K562 (cell line): ENCODE results near the gene CCDC171. TPM values are rescaled to one million over a fixed set of nuclear protein-coding genes. Genes with fewer than 3 reads are reported as not detected.

Experiments
- CXXC5 ChIP-seq: fragments of 250-450 bp; sonication (Bioruptor Pico); IDR thresholded peaks from 2 replicates; pipeline ENCODE4 v1.8.0; 2022; ENCODE audit warnings: inconsistent platforms, mild to moderate bottlenecking, moderate library complexity
- ELF1 ChIP-seq: fragments of 200-800 bp; sonication (Bioruptor generic); IDR thresholded peaks from 2 replicates; pipeline ENCODE4 v1.6.1; 2016; ENCODE audit warnings: missing genetic modification characterization, missing compliant biosample characterization
- FOXJ2 ChIP-seq: fragments of 200-800 bp; sonication (Bioruptor generic); IDR thresholded peaks from 2 replicates; pipeline ENCODE4 v1.6.1; 2016; ENCODE audit warnings: missing genetic modification characterization, missing compliant biosample characterization
- KHSRP ChIP-seq: fragments of 450-650 bp; IDR thresholded peaks from 2 replicates; pipeline ENCODE4 v1.6.1; 2017
- RB1 ChIP-seq: fragments of 450-650 bp; IDR thresholded peaks from 2 replicates; pipeline ENCODE4 v1.6.1; 2017; ENCODE audit warnings: low read depth, mild to moderate bottlenecking
- SPI1 ChIP-seq: IDR thresholded peaks from 2 replicates; pipeline ENCODE4 v1.6.1; 2011; ENCODE audit warnings: low read depth, low read length, control low read depth, borderline replicate concordance
- ZNF407 ChIP-seq: fragments of 450-650 bp; IDR thresholded peaks from 2 replicates; pipeline ENCODE4 v1.6.1; 2016; ENCODE audit warnings: low read depth
- ZNF778 ChIP-seq: fragments of 450-650 bp; formaldehyde crosslinking; IDR thresholded peaks from 2 replicates; pipeline ENCODE4 v1.4.0; 2020; ENCODE audit warnings: mild to moderate bottlenecking, moderate library complexity
- polyA plus RNA-seq, 8 experiments: library from polyadenylated mRNA; depleted of rRNA in 4 of 8; stranded (reverse) in 5 of 8; unstranded in 3 of 8; fragments of >200 nt; fragmentation: Nextera tagmentation in 2 of 8; fragmentation: Illumina TruSeq in 1 of 8; extraction: Ambion mirVana in 2 of 8; extraction: Trizol in 1 of 8; gene quantifications; 2 replicates each; pipeline versions ENCODE4 v1.2.1 to v1.2.3, GENCODE V29; 2011 to 2014; ENCODE audit warnings: inconsistent platforms in 1 of 8, missing spikeins in 1 of 8
- total RNA-seq, 7 experiments: library from RNA; depleted of rRNA in 6 of 7; stranded (reverse); fragments of >200 nt in 6 of 7; fragmentation: Illumina TruSeq in 2 of 7; extraction: Trizol in 2 of 7; gene quantifications; 2 replicates each; pipeline versions ENCODE4 v1.2.1 to v1.2.3, GENCODE V29; 2011 to 2021; ENCODE audit warnings: low replicate concordance in 1 of 7

The CCDC171 gene
- total and polyA plus RNA-seq, 9 of the 15 experiments (the other 6 are each of a cell fraction or from before 2014, with no cell fraction given): 0.08 to 3.8 (median 0.27) TPM

GRCh38 chr9:15901572-15901971 lies 348.7 kb downstream of the CCDC171 start (continued):
- TF ChIP-seq KHSRP (no peak), ELF1 (no peak), ZNF407 (no peak), SPI1 (no peak), CXXC5 (CRISPR knock-in tag) (no peak), FOXJ2 (tag) (no peak), RB1 (no peak), ZNF778 (CRISPR knock-in tag) (no peak)
